Ascending aorta (tissue), 2 donors: Measurements from ENCODE around the gene WTAP. TPM values are rescaled to one million over a fixed set of nuclear protein-coding genes. Genes with fewer than 3 reads are reported as not detected.
"Not testable (repeated sequence)": the region's sequence is repeated elsewhere in the genome, so short reads cannot be mapped to it uniquely, and the experiment has no call there.

Source experiments
- DNase-seq, 2 donors: peaks; one replicate each; pipeline ENCODE4 v3.0.0-alpha.2; 2019; ENCODE audit warnings: low spot score in 2 of 2
- H3K27ac ChIP-seq, 2 donors: fragments of 200-600 bp; sonication (generic); one replicate each; pipeline ENCODE4 v1.5.1; 2016 to 2017; ENCODE audit warnings: mild to moderate bottlenecking in 1 of 2
- H3K27me3 ChIP-seq: fragments of 200-600 bp; sonication (generic); one replicate; pipeline ENCODE4 v1.5.1; 2017
- H3K36me3 ChIP-seq, 2 donors: fragments of 200-600 bp; sonication (generic); one replicate each; pipeline ENCODE4 v1.5.1; 2016
- H3K4me1 ChIP-seq, 2 donors: fragments of 200-600 bp; sonication (generic); one replicate each; pipeline ENCODE4 v1.5.1; 2016 to 2017; ENCODE audit warnings: mild to moderate bottlenecking in 1 of 2
- H3K4me3 ChIP-seq, 2 donors: fragments of 200-600 bp; sonication (generic); one replicate each; pipeline ENCODE4 v1.5.1; 2016 to 2017; ENCODE audit warnings: mild to moderate bottlenecking in 1 of 2
- H3K9me3 ChIP-seq, 2 donors: fragments of 200-600 bp; sonication (generic); one replicate each; pipeline ENCODE4 v1.5.1; 2016
- CTCF ChIP-seq, 3 experiments: fragments of 200-600 bp in 2 of 3; fragments of 450-650 bp in 1 of 3; sonication (generic) in 2 of 3; IDR thresholded peaks; one replicate each; pipeline ENCODE4 v1.5.1; 2016 to 2019; ENCODE audit warnings: antibody characterized with exemption in 3 of 3, mild to moderate bottlenecking in 1 of 3, moderate library complexity in 1 of 3
- intact Hi-C: fragments of 100-400 bp; cut with DNase I; formaldehyde crosslinking; loops from one replicate; pipeline ENCODE4 v1.15.1; 2023
- total RNA-seq: library from RNA; depleted of rRNA; stranded (reverse); fragments of >200 nt; gene quantifications from one replicate; pipeline ENCODE4 v1.1.0, GENCODE V29; 2016

WTAP gene
- total RNA-seq, 1 donor from 2014 or later: 44.6 TPM

- Histone ChIP-seq H3K27me3 (no peaks in the 10 kb centered on the region), H3K4me1 (peaks cover 6 to 19% of the 10 kb centered on the region in 2 donors), H3K9me3 (no peaks in the 10 kb centered on the region), H3K27ac (peak overlapping the region; percentile 98 to 100), H3K36me3 (no peaks in the 10 kb centered on the region), H3K4me3 (peak overlapping the region; percentile 95 to 100)
- no peak for DNase-seq
- TF ChIP-seq CTCF (IDR thresholded peaks at IDR 0.05): no peak
- intact Hi-C loops: loop anchor here (1.0 to 10.0 kb wide), 2 partner anchors 10 to 1082 kb away; partner anchors contain the start of gene DYNLT1
Measured at GRCh38 chr6:159726255-159726917, 920 bp upstream of the WTAP start.

DNA sequence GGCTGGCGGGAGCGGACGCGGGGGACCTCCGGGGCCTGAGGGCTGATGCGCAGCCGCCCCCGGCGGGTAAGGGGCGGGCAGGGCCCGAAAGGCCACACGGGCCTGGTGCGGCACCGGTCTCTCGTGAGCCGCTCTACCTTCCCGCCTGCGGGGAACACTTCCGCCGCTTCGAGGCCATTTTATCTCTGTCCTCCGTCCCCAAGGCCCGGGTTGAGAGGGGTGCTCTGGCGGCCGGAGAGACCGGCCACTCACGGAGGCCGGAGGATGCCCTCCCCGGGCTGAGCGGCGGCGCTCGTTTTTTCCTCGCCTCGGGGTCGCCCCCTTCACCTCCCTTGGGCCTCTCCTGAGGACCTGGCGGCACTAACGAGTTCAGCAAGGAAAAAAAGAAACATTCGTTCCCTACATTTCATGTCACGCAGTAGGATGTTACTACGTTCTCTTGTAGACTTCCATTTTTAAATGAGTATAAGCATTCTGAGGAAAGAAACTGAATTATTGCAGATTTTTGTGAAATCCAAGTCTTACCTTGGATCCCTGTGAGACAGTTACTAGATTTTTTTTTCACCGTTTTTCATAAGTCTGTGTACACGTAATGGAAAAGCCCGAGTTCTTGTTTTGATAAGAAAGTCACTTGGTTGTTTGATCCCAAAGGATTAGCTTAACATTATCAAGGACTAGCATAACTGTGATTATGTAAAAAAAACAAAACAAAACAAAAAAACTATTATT is 575 bp downstream of the WTAP start:
- no peak for TF ChIP-seq CTCF (IDR thresholded peaks at IDR 0.05)
- Histone ChIP-seq H3K4me3 (peak overlapping the region; percentile 95 to 100), H3K27ac (peak overlapping the region; percentile 98 to 100), H3K4me1 (peaks cover 6 to 28% of the 10 kb centered on the region in 2 donors), H3K36me3 (no peaks in the 10 kb centered on the region), H3K9me3 (no peaks in the 10 kb centered on the region), H3K27me3 (no peaks in the 10 kb centered on the region)
- DNase-seq: no peak
- intact Hi-C loops: loop anchor here (1.0 to 10.0 kb wide), 5 partner anchors 27 to 1083 kb away; partner anchors contain the start of genes ACAT2, DYNLT1 and TCP1

DNA sequence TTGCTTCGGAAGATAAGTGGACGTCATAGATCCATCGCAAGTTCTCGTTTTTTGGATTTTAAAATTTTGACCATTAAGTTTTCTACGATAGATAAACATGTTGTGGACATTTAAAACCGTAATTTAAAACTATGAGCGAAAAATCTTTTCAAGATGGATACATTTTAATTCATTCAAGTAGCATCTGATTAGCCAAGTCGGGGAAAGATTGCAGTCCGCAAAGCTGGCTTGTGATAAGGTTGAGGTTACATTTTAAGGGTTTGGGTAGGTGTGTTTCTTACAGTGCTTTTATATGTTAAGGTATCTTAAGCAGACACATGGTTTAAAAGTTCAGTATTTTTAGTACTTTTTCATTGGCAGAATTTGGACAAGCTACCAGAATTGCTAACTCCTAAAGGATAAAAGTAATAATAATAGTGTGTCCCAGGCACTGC is 1.2 kb downstream of the WTAP start:
- H3K9me3 ChIP-seq: no peaks in the 10 kb centered on the region
- H3K27me3 ChIP-seq: no peaks in the 10 kb centered on the region
- peaks cover 6 to 28% of the 10 kb centered on the region in 2 donors for H3K4me1 ChIP-seq
- H3K4me3 ChIP-seq: peak overlapping the region; percentile 95 to 100
- intact Hi-C loops: loop anchor here (10.0 kb wide), 1 partner anchor 1084 kb away; the partner anchor contains the start of gene DYNLT1
- peak overlapping the region; percentile 98 to 100 for H3K27ac ChIP-seq
- no peak for TF ChIP-seq CTCF (IDR thresholded peaks at IDR 0.05)
- no peak for DNase-seq
- no peaks in the 10 kb centered on the region for H3K36me3 ChIP-seq

DNA sequence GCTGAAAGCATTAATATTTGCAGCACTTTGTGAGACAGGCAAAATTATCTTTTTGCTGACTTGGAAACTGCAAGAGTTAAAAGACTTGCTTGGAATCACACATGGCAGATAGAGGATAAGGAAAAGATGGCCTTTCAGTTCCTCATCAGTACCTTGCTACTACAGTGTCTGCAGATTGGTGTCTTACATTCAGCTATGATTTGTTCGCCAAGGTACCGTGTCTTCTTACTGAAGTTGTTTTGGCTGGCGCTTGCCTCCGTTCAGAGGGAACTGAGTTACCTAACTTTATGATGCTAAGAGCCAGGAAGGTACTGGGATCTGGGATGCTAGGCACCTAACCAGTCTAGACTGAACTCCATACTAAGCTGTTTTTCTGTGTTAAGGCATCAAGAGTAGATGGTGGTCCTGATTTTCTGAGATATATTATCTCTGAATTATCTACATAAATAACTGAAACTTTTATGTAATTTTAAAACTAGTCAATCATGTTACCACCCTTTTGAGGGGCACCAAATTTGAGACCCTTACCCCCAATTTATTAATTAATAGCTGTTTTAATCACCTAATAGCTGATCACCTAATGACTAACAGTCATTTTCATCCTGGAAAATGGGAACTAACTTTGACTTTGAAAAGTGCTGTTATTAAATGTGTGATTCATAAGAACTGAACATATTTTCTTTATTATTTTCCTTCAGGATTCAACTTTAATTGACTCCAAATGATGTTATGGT is 2.5 kb downstream of the WTAP start:
- DNase-seq: no peak
- Histone ChIP-seq H3K27me3 (no peaks in the 10 kb centered on the region), H3K36me3 (no peaks in the 10 kb centered on the region), H3K27ac (peak overlapping the region; percentile 11 to 98), H3K4me3 (peak overlapping the region; percentile 95 to 100), H3K4me1 (peaks cover 6 to 31% of the 10 kb centered on the region in 2 donors), H3K9me3 (no peaks in the 10 kb centered on the region)
- TF ChIP-seq CTCF (IDR thresholded peaks at IDR 0.05): no peak
- intact Hi-C loops: loop anchor here (10.0 kb wide), 1 partner anchor 1085 kb away; the partner anchor contains the start of gene DYNLT1

- H3K9me3 ChIP-seq: no peaks in the 10 kb centered on the region
- H3K4me3 ChIP-seq: peak overlapping the region; percentile 95 to 100
- no peak for TF ChIP-seq CTCF (IDR thresholded peaks at IDR 0.05)
- H3K4me1 ChIP-seq: peaks cover 6 to 31% of the 10 kb centered on the region in 2 donors
- no peak for DNase-seq
- H3K36me3 ChIP-seq: no peaks in the 10 kb centered on the region
- intact Hi-C loops: no loop called here
- H3K27ac ChIP-seq: peak overlapping the region; percentile 11 to 98
- no peaks in the 10 kb centered on the region for H3K27me3 ChIP-seq
Measured at GRCh38 chr6:159730332-159730676, 3.0 kb downstream of the WTAP start.

GRCh38 chr6:159732550-159732949 is 5.2 kb downstream of the WTAP start:
- H3K27ac ChIP-seq, H3K4me3 ChIP-seq, intact Hi-C loops, H3K27me3 ChIP-seq, H3K36me3 ChIP-seq, DNase-seq, H3K9me3 ChIP-seq: not testable (repeated sequence)
- H3K4me1 ChIP-seq: peaks cover 6 to 33% of the 10 kb centered on the region in 2 donors

DNA sequence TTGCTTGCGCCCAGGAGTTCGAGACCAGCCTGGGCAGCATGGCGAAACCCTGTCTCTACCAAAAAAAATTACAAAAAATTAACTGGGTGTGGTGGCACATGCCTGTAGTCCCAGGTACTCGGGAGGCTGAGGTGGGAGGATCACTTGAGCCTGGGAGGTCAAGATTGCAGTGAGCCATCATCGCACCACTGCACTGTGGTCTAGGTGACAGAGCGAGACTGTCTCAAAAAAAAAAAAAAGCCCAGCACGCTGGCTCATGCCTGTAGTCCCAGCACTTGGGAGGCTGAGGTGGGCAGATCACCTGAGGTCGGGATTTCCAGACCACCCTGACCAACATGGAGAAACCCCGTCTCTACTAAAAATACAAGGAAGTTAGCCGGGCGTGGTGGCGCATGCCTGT is 6.1 kb downstream of the WTAP start:
- H3K36me3 ChIP-seq, H3K27me3 ChIP-seq, H3K9me3 ChIP-seq, DNase-seq, H3K4me3 ChIP-seq, intact Hi-C loops, H3K27ac ChIP-seq: not testable (repeated sequence)
- H3K4me1 ChIP-seq: peaks cover 6 to 33% of the 10 kb centered on the region in 2 donors
